ENCODE data around the gene ISCU. TPM values are rescaled to one million over a fixed set of nuclear protein-coding genes. Genes with fewer than 3 reads are reported as not detected.
A peak's percentile ranks its signal among the peaks of the same experiment; 100 is the strongest.

ISCU gene
- total and polyA plus RNA-seq, 9 of the 15 experiments (the other 6 are each of a cell fraction or from before 2014, with no cell fraction given): 15.9 to 92.5 (median 77.3) TPM

GRCh38 chr12:108564724-108565123, 2.3 kb downstream of the ISCU start (continued):
- no peak for TF ChIP-seq FOXO4 (CRISPR knock-in tag; IDR thresholded peaks at IDR 0.05)
- TF ChIP-seq ZNF253 (CRISPR knock-in tag; conservative IDR thresholded peaks at IDR 0.05): no peak
- no peak for TF ChIP-seq HES1 (IDR thresholded peaks at IDR 0.05; ENCODE audit: low read depth)
- no peak for TF ChIP-seq CSDE1 (IDR thresholded peaks at IDR 0.05)
- TF ChIP-seq MITF (IDR thresholded peaks at IDR 0.05): no peak
- no peak for TF ChIP-seq HNRNPLL (IDR thresholded peaks at IDR 0.05; ENCODE audit: low read depth, low read length, poor library complexity, severe bottlenecking)
- no peak for TF ChIP-seq RAD21 (CRISPR knock-in tag; conservative IDR thresholded peaks at IDR 0.05 in 1 of 2, IDR thresholded peaks at IDR 0.05 in 1 of 2)
- no peak for TF ChIP-seq L3MBTL2 (IDR thresholded peaks at IDR 0.05)
- TF ChIP-seq KAT2B (IDR thresholded peaks at IDR 0.05; ENCODE audit: low read depth, low read length): no peak
- TF ChIP-seq XRCC5 (IDR thresholded peaks at IDR 0.05; ENCODE audit: low read depth, low read length): no peak
- TF ChIP-seq CBX5 (IDR thresholded peaks at IDR 0.05; ENCODE audit: borderline replicate concordance, low read depth): no peak
- no peak for TF ChIP-seq NCOA4 (IDR thresholded peaks at IDR 0.05; ENCODE audit: partially characterized antibody)
- TF ChIP-seq TAL1 (IDR thresholded peaks at IDR 0.05): peak; percentile 61; the same call in 1 of the 2 replicates
- TF ChIP-seq EP300 (IDR thresholded peaks at IDR 0.05; ENCODE audit: low read length): peak; percentile 29; the same call in 1 of the 2 replicates
- peak; percentile 74 for TF ChIP-seq TCF3 (CRISPR knock-in tag; IDR thresholded peaks at IDR 0.05)
- TF ChIP-seq MNT (conservative IDR thresholded peaks at IDR 0.05): no peak
- no peak for TF ChIP-seq CCNT2 (IDR thresholded peaks at IDR 0.05; ENCODE audit: borderline replicate concordance, extremely low read depth, insufficient read length, low read depth, low read length)
- no peak for TF ChIP-seq THAP12 (CRISPR knock-in tag; IDR thresholded peaks at IDR 0.05)
- no peak for TF ChIP-seq MYC (IDR thresholded peaks at IDR 0.05; ENCODE audit: low read depth, low read length)
- TF ChIP-seq MYC (CRISPR knock-in tag; IDR thresholded peaks at IDR 0.05; ENCODE audit: borderline replicate concordance, low read depth): no peak
- no peak for TF ChIP-seq FOXM1 (IDR thresholded peaks at IDR 0.05; ENCODE audit: low read depth)
- no peak for TF ChIP-seq FOXM1 (CRISPR knock-in tag; IDR thresholded peaks at IDR 0.05; ENCODE audit: low read depth)
- TF ChIP-seq MAFG (tag; conservative IDR thresholded peaks at IDR 0.05): peak; percentile 59
